ENCODE data around the gene ARMC3. TPM values are rescaled to one million over a fixed set of nuclear protein-coding genes. Genes with fewer than 3 reads are reported as not detected.

Gene ARMC3
- total and polyA plus RNA-seq, 9 of the 15 experiments (the other 6 are each of a cell fraction or from before 2014, with no cell fraction given), result 0.33 to 1.1 (median 0.62) TPM

- TF ChIP-seq MGA (IDR thresholded peaks at IDR 0.05), result peak; percentile 71
- 0 out of 4 replicates have a peak, but pooled peaks of 1 of the 2 experiments have one; percentile 36 for TF ChIP-seq ETV6 (IDR thresholded peaks at IDR 0.05; ENCODE audit: borderline replicate concordance in 1 of 2, low read depth in 2 of 2, low read length in 1 of 2)
- TF ChIP-seq ETV6 (CRISPR knock-in tag; IDR thresholded peaks at IDR 0.05; ENCODE audit: borderline replicate concordance), result no peak
- no peak for TF ChIP-seq GTF3C2 (IDR thresholded peaks at IDR 0.05; ENCODE audit: borderline replicate concordance, extremely low read depth, insufficient read length)
- no peak for TF ChIP-seq ZNF311 (CRISPR knock-in tag; IDR thresholded peaks at IDR 0.05)
- 0 out of 2 replicates have a peak, but pooled peaks have one; percentile 50 for TF ChIP-seq POLR2H (tag; IDR thresholded peaks at IDR 0.05; ENCODE audit: low read depth)
- no peak for TF ChIP-seq ZFP30 (CRISPR knock-in tag; IDR thresholded peaks at IDR 0.05; ENCODE audit: borderline replicate concordance)
- no peak for TF ChIP-seq PRPF4 (IDR thresholded peaks at IDR 0.05; ENCODE audit: insufficient read depth, low read depth, low read length, poor library complexity, severe bottlenecking)
- no peak for TF ChIP-seq TCFL5 (CRISPR knock-in tag; conservative IDR thresholded peaks at IDR 0.05)
- TF ChIP-seq ZNF584 (CRISPR knock-in tag; IDR thresholded peaks at IDR 0.05; ENCODE audit: low read depth), result peak; percentile 3; the same call in 1 of the 2 replicates
- 0 out of 4 replicates have a peak, but pooled peaks of 1 of the 2 experiments have one; percentile 20 for TF ChIP-seq MLLT1 (IDR thresholded peaks at IDR 0.05)
Observed at GRCh38 chr10:23051855-23052331, 124.0 kb downstream of the ARMC3 start (continued).

Data from K562 (cell line).